Activated T-cell treated with anti-CD3 and anti-CD28 coated beads for 48 hours (primary cell): ENCODE data around the gene HSD17B2.
"Not testable (repeated sequence)": the region's sequence is repeated elsewhere in the genome, so short reads cannot be mapped to it uniquely, and the experiment has no call there.

Source experiments
- DNase-seq: peaks from one replicate; pipeline ENCODE4 v3.0.0-alpha.2; 2020; ENCODE audit warnings: low read depth

HSD17B2 gene

GRCh38 chr16:82134846-82135245 lies 99.8 kb downstream of the HSD17B2 start:
- DNase-seq = no peak

- no peak for DNase-seq
These were observed 100.8 kb downstream of the HSD17B2 start for GRCh38 chr16:82135844-82136243.

- no peak for DNase-seq
These were observed 102.1 kb downstream of the HSD17B2 start for GRCh38 chr16:82136956-82137821.

- DNase-seq = no peak
These were observed 102.7 kb downstream of the HSD17B2 start for GRCh38 chr16:82137822-82138167.

- DNase-seq = no peak
These were observed 103.6 kb downstream of the HSD17B2 start for GRCh38 chr16:82138478-82139285.

DNA sequence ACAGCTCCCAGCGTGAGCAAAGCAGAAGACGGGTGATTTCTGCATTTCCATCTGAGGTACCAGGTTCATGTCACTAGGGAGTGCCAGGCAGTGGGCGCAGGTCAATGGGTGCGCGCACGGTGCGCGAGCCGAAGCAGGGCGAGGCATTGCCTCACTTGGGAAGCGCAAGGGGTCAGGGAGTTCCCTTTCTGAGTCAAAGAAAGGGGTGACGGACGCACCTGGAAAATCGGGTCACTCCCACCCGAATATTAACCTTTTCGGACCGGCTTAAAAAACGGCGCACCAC lies 104.2 kb downstream of the HSD17B2 start:
- not testable (repeated sequence) for DNase-seq

DNA sequence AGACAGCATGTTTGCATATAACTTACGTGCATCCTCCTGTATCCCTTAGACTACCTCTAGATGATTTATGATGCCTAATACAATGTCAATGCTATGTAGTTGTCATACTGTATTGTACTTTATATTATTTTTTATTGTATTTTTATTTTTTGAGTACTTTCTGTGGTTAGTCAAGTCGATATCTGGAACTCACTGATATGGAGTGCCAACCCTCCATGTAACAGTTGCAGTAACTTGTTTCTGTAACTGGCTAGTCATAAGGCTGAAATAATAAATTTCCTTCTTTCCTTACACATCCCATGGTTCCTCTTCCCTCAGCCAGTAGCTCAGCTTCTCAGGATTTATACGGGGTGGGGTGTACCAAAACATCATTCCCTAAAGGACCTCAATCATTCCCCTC lies 111.5 kb downstream of the HSD17B2 start:
- DNase-seq = no peak

- DNase-seq = no peak
These were observed 111.9 kb downstream of the HSD17B2 start for GRCh38 chr16:82146957-82147356.

- no peak for DNase-seq
These were observed 112.5 kb downstream of the HSD17B2 start for GRCh38 chr16:82147546-82147945.
